ENCODE data around the gene ZNF2. TPM values are rescaled to one million over a fixed set of nuclear protein-coding genes. Genes with fewer than 3 reads are reported as not detected.
"Not testable (repeated sequence)": the region's sequence is repeated elsewhere in the genome, so short reads cannot be mapped to it uniquely, and the experiment has no call there.

ZNF2 gene
- total and polyA plus RNA-seq, 2 experiments from 2014 or later = 2.2 to 4.5 TPM

DNA sequence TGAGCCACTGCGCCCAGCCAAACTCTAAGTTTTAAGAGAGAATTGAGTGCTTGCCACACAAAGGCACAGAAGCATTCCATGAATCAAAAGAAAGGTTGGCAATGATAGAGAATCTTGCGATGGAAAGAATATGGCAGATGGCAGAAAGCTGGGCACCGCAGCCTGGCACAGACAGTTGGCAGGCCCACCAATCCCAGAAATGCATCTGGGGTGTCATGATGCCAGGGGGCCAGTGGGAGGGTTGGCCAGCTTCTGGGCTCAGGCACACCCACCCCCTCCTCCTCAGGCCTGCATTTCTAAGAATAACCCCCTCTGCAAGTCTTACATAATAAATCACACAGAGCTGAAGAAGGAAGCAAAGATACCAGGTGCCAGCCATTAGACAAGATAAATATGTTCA lies 19.6 kb downstream of the ZNF2 start:
- Histone ChIP-seq H3K4me2 (no peak overlapping the region), H3K9me2 (replicated peaks; ENCODE audit: insufficient read depth) (no peaks in the 10 kb centered on the region), H3K79me2 (no peaks in the 10 kb centered on the region), H3K4me1 (ENCODE audit: insufficient read depth) (no peaks in the 10 kb centered on the region), H2AFZ (no peak overlapping the region), H3K36me3 (replicated peaks; ENCODE audit: insufficient read depth, low read depth) (no peaks in the 10 kb centered on the region), H4K20me1 (ENCODE audit: insufficient read depth, poor library complexity, severe bottlenecking) (no peaks in the 10 kb centered on the region), H3K27me3 (no peaks in the 10 kb centered on the region), H3K9me3 (ENCODE audit: low read depth) (no peaks in the 10 kb centered on the region), H3K27ac (no peak overlapping the region), H3K4me3 (no peak overlapping the region)
- DNase-seq (ENCODE audit: low spot score) = no peak
- WGBS (ENCODE audit: low lambda C conversion rate, missing lambda C conversion rate) = 95% methylated on average over 3 of the region's 3 CpGs
- TF ChIP-seq, protein P1, sequence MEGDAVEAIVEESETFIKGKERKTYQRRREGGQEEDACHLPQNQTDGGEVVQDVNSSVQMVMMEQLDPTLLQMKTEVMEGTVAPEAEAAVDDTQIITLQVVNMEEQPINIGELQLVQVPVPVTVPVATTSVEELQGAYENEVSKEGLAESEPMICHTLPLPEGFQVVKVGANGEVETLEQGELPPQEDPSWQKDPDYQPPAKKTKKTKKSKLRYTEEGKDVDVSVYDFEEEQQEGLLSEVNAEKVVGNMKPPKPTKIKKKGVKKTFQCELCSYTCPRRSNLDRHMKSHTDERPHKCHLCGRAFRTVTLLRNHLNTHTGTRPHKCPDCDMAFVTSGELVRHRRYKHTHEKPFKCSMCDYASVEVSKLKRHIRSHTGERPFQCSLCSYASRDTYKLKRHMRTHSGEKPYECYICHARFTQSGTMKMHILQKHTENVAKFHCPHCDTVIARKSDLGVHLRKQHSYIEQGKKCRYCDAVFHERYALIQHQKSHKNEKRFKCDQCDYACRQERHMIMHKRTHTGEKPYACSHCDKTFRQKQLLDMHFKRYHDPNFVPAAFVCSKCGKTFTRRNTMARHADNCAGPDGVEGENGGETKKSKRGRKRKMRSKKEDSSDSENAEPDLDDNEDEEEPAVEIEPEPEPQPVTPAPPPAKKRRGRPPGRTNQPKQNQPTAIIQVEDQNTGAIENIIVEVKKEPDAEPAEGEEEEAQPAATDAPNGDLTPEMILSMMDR (IDR thresholded peaks at IDR 0.05; ENCODE audit: poor library complexity) = no peak
- TF ChIP-seq EZH2 (IDR thresholded peaks at IDR 0.05; ENCODE audit: borderline replicate concordance) (no peak), EZH2phosphoT487 (IDR thresholded peaks at IDR 0.05; ENCODE audit: low read depth, severe bottlenecking, unreplicated experiment) (no peak)

DNA sequence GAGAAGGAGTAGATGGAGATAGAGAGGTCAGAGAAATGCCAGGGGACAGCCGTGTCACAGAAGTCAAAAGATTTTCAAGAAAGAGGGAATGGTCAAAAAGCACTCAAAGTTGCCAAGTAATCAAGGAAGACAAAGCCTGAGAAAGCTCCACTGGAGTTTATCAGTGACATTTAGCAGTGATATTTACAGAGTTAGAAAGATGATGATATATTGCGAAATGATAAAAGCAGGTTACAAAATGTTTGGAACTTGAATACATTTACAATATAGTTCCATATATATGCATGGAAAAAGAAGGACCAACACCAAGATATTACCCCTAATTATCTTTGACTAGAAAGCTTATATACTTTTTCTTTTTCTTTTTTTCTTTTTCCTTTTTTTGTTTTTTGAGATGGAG lies 20.4 kb downstream of the ZNF2 start:
- TF ChIP-seq, protein P1 (IDR thresholded peaks at IDR 0.05; ENCODE audit: poor library complexity) = no peak
- TF ChIP-seq EZH2phosphoT487 (IDR thresholded peaks at IDR 0.05; ENCODE audit: low read depth, severe bottlenecking, unreplicated experiment) = no peak
- TF ChIP-seq EZH2 (IDR thresholded peaks at IDR 0.05; ENCODE audit: borderline replicate concordance) = no peak
- Histone ChIP-seq H4K20me1 (ENCODE audit: insufficient read depth, poor library complexity, severe bottlenecking) (no peaks in the 10 kb centered on the region), H2AFZ (no peak overlapping the region), H3K4me2 (no peak overlapping the region), H3K79me2 (no peaks in the 10 kb centered on the region), H3K27ac (no peak overlapping the region), H3K27me3 (no peaks in the 10 kb centered on the region), H3K4me3 (no peak overlapping the region), H3K9me3 (ENCODE audit: low read depth) (no peaks in the 10 kb centered on the region), H3K9me2 (replicated peaks; ENCODE audit: insufficient read depth) (no peaks in the 10 kb centered on the region), H3K36me3 (replicated peaks; ENCODE audit: insufficient read depth, low read depth) (no peaks in the 10 kb centered on the region), H3K4me1 (ENCODE audit: insufficient read depth) (no peaks in the 10 kb centered on the region)
- DNase-seq (ENCODE audit: low spot score) = no peak
- 76% methylated on average over 2 of the region's 2 CpGs for WGBS (ENCODE audit: low lambda C conversion rate, missing lambda C conversion rate)

DNA sequence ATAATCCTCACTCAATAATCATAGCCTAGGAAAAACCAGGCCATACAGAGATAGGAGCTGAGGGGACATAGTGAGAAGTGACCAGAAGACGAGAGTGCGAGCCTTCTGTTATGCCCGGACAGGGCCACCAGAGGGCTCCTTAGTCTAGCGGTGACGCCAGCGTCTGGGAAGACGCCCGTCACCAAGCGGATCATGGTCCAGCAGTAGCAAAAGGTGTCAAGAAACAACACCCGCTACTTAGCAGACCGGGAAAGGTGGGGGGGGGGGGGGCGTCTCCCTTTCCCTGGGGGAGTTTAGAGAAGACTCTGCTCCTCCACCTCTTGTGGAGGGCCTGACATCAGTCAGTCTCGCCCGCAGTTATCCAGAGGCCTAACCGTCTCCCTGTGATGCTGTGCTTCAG lies 27.3 kb downstream of the ZNF2 start:
- H3K27ac ChIP-seq; H3K4me1 ChIP-seq (ENCODE audit: insufficient read depth); H2AFZ ChIP-seq; H3K9me3 ChIP-seq (ENCODE audit: low read depth); H3K36me3 ChIP-seq (replicated peaks; ENCODE audit: insufficient read depth, low read depth); H4K20me1 ChIP-seq (ENCODE audit: insufficient read depth, poor library complexity, severe bottlenecking); H3K9me2 ChIP-seq (replicated peaks; ENCODE audit: insufficient read depth); H3K79me2 ChIP-seq; H3K27me3 ChIP-seq; H3K4me3 ChIP-seq; H3K4me2 ChIP-seq: not testable (repeated sequence)
- peak; percentile 55 for DNase-seq (ENCODE audit: low spot score)
- 22% methylated on average over 14 of the region's 15 CpGs for WGBS (ENCODE audit: low lambda C conversion rate, missing lambda C conversion rate)
- TF ChIP-seq, protein P1 (IDR thresholded peaks at IDR 0.05; ENCODE audit: poor library complexity) = peak; percentile 59

DNA sequence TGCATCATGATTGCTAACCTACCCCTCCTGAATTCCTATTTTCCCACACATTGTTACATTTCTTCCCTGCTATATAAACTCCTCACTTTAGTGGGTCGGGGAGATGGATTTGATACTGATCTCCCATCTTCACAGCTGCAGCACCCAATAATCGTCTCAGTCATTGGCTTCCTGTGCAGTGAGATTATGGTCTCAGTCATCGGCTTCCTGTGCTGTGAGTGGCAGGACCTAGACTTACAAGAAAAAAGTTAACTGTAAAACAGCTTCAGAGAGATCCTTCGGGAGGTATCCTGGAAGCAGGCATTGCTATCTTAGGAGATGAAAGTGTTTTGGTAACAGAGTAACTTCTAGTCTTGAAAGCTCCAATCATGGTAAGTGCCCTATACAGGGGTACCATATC lies 38.3 kb downstream of the ZNF2 start:
- Histone ChIP-seq H3K9me3 (ENCODE audit: low read depth) (no peaks in the 10 kb centered on the region), H3K27me3 (no peaks in the 10 kb centered on the region), H3K36me3 (replicated peaks; ENCODE audit: insufficient read depth, low read depth) (no peaks in the 10 kb centered on the region), H3K4me2 (no peak overlapping the region), H3K27ac (no peak overlapping the region), H3K9me2 (replicated peaks; ENCODE audit: insufficient read depth) (no peaks in the 10 kb centered on the region), H2AFZ (no peak overlapping the region), H3K4me3 (no peak overlapping the region), H3K4me1 (ENCODE audit: insufficient read depth) (peaks cover 10% of the 10 kb centered on the region), H3K79me2 (peaks cover 9% of the 10 kb centered on the region), H4K20me1 (ENCODE audit: insufficient read depth, poor library complexity, severe bottlenecking) (no peaks in the 10 kb centered on the region)
- TF ChIP-seq, protein P1 (IDR thresholded peaks at IDR 0.05; ENCODE audit: poor library complexity) = no peak
- TF ChIP-seq EZH2phosphoT487 (IDR thresholded peaks at IDR 0.05; ENCODE audit: low read depth, severe bottlenecking, unreplicated experiment) (no peak), EZH2 (IDR thresholded peaks at IDR 0.05; ENCODE audit: borderline replicate concordance) (no peak)
- WGBS (ENCODE audit: low lambda C conversion rate, missing lambda C conversion rate) = 88% methylated on average over 4 of the region's 4 CpGs
- DNase-seq (ENCODE audit: low spot score) = no peak
